Stimulated activated CD8-positive, alpha-beta memory T cell treated with anti-CD3 and anti-CD28 coated beads, Interleukin-15, amount 100 ng/mL, for 24 hours (primary cell): ENCODE data around the gene STK32A.
"Not testable (repeated sequence)": the region's sequence is repeated elsewhere in the genome, so short reads cannot be mapped to it uniquely, and the experiment has no call there.

ENCODE experiments used
- DNase-seq: peaks from one replicate; pipeline ENCODE4 v3.0.0-alpha.2; 2020; ENCODE audit warnings: low read depth

Gene STK32A

DNA sequence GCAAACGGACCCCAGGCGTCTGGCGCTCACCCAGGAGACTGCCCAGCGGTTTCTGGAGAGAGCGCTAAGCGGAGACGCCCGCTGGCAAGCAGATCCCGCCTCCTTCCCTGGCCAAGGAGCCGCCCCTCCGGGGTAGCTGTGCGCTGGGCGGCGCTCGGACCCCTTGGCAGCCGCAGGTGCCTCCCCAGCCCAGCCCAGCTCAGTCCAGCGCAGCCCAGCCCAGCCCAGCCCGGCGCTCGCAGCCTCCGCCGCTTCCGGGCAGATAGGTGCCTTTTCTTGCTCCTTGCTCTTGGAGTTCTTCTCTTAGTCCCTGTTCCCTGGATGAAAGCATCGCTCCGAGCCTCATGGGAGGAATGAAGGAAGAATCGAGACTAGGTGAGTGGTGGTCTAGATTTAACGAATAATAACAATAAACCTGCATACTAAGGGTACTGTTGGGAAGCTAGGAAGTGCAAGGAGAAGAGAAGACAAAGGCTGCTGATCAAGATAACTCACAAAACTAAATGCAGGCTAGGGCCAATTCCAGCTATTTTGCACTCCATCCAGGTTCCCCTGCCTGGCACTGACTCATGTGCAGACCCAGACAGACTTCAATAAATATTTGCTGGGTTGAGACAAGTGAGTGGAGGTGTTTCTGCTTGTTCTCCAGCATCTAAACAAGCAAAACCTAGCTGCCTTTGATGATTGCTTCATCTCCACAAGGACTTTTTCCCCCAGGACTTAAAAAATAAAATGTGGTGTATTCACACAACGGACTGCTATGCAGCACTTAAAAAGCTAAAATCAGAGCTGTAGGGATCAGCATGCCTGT lies at the start of gene STK32A:
TSS of gene STK32A (plus strand) at position 202 of the 811 bp plus-strand sequence. CDS start 4,609 bp downstream, outside the sequence.
- DNase-seq: no peak

DNA sequence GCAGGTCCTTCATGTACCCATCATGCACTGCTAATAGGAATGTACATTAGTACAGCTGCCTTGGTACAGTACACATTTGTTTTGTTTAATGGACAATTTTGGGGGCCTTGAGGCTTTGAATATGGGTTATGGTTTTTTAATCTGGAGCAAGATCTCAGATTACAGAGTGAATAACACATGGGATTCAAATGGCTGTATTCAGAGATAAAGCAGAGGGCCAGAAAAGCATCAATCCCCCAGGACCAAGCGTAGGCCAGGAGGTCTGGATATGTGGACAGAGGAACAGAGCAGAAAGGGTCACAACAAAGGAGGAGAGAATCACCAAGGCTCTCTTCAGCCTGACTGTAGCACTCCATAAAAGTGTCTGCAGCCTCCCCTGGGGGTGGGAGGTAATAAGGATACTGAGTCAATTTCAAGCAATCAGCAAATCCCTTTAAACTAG lies 47.7 kb upstream of the STK32A start:
- DNase-seq: no peak

DNA sequence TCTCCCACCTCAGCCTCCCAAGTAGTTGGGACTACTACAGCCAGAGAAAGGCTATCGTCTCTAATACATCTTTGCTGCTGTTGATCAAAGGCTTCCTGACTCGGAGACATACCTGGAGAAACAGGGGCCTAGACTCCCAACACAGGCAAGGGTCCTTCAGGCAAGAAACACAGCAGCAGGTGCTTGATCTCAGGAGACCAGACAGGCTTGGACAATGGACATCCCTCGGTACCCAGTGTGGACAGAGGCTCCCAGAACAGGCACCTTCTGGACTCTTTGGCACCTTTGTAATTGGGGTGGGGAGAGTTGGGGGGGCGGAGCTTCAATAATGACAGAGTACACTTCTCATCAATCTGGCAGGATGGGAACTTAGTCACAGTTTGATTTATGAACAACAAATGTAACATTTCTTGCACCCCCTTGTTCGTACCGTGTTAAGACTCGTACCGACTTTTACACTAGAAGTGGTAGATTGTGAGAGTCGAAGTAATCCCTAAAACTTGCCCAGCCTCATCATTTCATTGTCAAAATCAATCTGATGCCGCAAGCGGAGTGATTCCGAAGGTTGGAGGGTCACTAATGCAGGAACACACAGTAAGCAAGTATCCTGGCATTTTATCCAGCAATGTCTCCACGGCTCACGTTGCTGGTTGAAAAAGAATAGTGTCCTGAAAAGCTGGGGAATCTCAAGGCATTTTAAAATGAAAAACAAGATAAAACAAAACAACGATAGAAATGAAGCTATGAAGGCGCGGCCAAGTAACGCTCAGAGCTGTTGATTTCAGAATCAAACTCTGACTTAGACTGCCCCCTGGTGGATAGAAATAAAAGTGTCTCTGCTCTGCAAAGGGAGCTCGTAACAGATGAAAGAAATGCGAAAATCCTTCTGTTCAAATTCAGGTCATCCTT lies 46.4 kb upstream of the STK32A start:
- no peak for DNase-seq

DNA sequence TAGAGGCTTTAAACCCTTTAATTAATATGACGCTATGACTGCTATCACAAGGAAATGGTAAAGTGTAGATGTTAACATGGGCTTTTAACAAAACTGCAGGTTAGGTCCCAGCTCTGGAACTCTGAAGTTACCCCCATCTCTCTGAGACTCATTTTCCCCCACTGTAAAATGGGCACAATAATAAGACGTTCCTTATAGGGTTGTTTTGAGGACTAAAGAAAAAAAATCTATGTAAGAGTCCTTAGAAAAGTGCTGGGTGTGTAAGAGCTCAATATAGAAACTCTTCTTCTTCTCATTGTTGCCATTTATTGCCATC lies 45.8 kb upstream of the STK32A start:
- no peak for DNase-seq

- DNase-seq: no peak
These were observed 44.5 kb upstream of the STK32A start for GRCh38 chr5:147190331-147190730.

- DNase-seq: no peak
These were observed 41.7 kb upstream of the STK32A start for GRCh38 chr5:147193123-147193522.

GRCh38 chr5:147200004-147200403 lies 34.8 kb upstream of the STK32A start:
- DNase-seq: no peak

- no peak for DNase-seq
These were observed 31.6 kb upstream of the STK32A start for GRCh38 chr5:147203213-147203612.

GRCh38 chr5:147204576-147204975 lies 30.2 kb upstream of the STK32A start:
- DNase-seq: no peak

GRCh38 chr5:147208134-147208533 lies 26.7 kb upstream of the STK32A start:
- no peak for DNase-seq

DNA sequence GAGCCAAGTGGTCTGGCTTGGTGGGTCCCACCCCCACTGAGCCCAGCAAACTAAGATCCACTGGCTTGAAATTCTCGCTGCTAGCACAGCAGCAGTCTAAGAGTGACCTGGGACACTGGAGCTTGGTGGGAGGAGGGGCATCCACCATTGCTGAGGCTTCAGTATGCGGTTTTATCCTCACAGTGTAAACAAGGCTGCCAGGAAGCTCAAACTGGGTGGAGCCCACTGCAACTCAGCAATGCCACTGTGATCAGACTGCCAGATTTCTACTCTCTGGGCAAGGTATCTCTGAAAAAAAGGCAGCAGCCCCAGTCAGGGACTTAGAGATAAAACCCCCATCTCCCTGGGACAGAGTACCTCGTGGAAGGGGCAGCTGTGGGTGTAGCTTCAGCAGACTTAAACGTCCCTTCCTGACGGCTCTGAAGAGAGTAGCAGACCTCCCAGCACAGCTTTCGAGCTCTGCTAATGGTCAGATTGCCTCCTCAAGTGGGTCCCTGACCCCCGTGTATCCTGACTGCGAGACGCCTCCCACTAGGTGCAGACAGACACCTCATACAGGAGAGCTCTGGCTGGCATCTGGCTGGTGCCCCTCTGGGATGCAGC lies 18.2 kb upstream of the STK32A start:
- no peak for DNase-seq

- DNase-seq: no peak
These were observed 11.5 kb upstream of the STK32A start for GRCh38 chr5:147223343-147223742.

GRCh38 chr5:147223948-147224791 lies 10.7 kb upstream of the STK32A start:
- DNase-seq: no peak

GRCh38 chr5:147225938-147226337 lies 8.9 kb upstream of the STK32A start:
- DNase-seq: no peak

GRCh38 chr5:147226512-147226911 lies 8.3 kb upstream of the STK32A start:
- DNase-seq: no peak

GRCh38 chr5:147234239-147234824 lies 494 bp upstream of the STK32A start:
- no peak for DNase-seq

GRCh38 chr5:147240266-147240985 lies 5.6 kb downstream of the STK32A start:
- no peak for DNase-seq

DNA sequence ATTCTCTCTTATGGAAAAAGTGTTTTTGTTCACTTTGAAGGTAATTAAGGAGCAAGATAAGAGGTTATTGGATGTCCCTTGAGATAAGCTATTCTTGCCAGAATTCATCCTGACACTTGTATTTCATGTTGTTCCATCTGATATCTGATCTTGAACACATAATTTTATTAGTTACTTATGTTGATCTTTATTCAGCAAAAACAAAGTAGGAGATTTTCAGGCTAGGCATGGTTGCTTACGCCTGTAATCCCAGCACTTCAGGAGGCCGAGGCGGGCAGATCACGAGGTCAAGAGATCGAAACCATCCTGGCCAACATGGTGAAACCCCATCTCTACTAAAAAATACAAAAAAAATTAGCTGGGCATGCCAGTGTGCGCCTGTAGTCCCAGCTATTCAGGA lies 8.4 kb downstream of the STK32A start:
- not testable (repeated sequence) for DNase-seq

- no peak for DNase-seq
These were observed 10.7 kb downstream of the STK32A start for GRCh38 chr5:147245381-147246165.

- no peak for DNase-seq
These were observed 13.7 kb downstream of the STK32A start for GRCh38 chr5:147248561-147248960.
